MM.1S (cell line): ENCODE results near the gene ZSCAN25.
"Not testable (repeated sequence)": the region's sequence is repeated elsewhere in the genome, so short reads cannot be mapped to it uniquely, and the experiment has no call there.

Source experiments
- DNase-seq: peaks from one replicate; pipeline ENCODE4 v3.0.0-alpha.2; 2015
- H2AFZ ChIP-seq: fragments of 300-600 bp; sonication (generic); 2 replicates; pipeline ENCODE4 v1.6.0; 2016; ENCODE audit warnings: antibody characterized with exemption, low read length
- H3F3A ChIP-seq: fragments of 300-600 bp; sonication (generic); 2 replicates; pipeline ENCODE4 v1.6.1; 2016; ENCODE audit warnings: mild to moderate bottlenecking, antibody characterized with exemption, low read length, moderate library complexity, mixed read lengths; ENCODE audit not compliant: insufficient read depth
- H3K27ac ChIP-seq: fragments of 300-600 bp; sonication (generic); 2 replicates; pipeline ENCODE4 v1.5.1; 2016; ENCODE audit warnings: mild to moderate bottlenecking, low read length
- H3K27me3 ChIP-seq: fragments of 300-600 bp; sonication (generic); replicated peaks from 2 replicates; pipeline ENCODE4 v1.6.0; 2016; ENCODE audit warnings: low read length; ENCODE audit not compliant: insufficient read depth
- H3K36me3 ChIP-seq: fragments of 300-600 bp; sonication (generic); replicated peaks from 2 replicates; pipeline ENCODE4 v1.6.1; 2016; ENCODE audit warnings: mild to moderate bottlenecking, low read length, mixed read lengths; ENCODE audit not compliant: insufficient read depth
- H3K4me1 ChIP-seq: fragments of 300-600 bp; sonication (generic); 2 replicates; pipeline ENCODE4 v1.6.1; 2016; ENCODE audit warnings: low read length, mixed read lengths
- H3K4me2 ChIP-seq: fragments of 300-600 bp; sonication (generic); 2 replicates; pipeline ENCODE4 v1.6.0; 2016; ENCODE audit warnings: low read depth, low read length
- H3K4me3 ChIP-seq: fragments of 300-600 bp; sonication (generic); 2 replicates; pipeline ENCODE4 v1.5.1; 2016; ENCODE audit warnings: low read length, mixed read lengths
- H3K79me2 ChIP-seq: fragments of 300-600 bp; sonication (generic); 2 replicates; pipeline ENCODE4 v1.6.1; 2016; ENCODE audit warnings: mixed run types, low read length, mixed read lengths
- H3K9ac ChIP-seq: fragments of 300-600 bp; sonication (generic); 2 replicates; pipeline ENCODE4 v1.6.1; 2016; ENCODE audit warnings: low read length, mixed read lengths
- H3K9me2 ChIP-seq: fragments of 300-600 bp; sonication (generic); replicated peaks from 2 replicates; pipeline ENCODE4 v1.6.1; 2016; ENCODE audit warnings: mild to moderate bottlenecking, low read length, mixed read lengths; ENCODE audit not compliant: insufficient read depth
- H3K9me3 ChIP-seq: fragments of 300-600 bp; sonication (generic); replicated peaks from 2 replicates; pipeline ENCODE4 v1.6.1; 2016; ENCODE audit warnings: mild to moderate bottlenecking, low read length, mixed read lengths; ENCODE audit not compliant: insufficient read depth
- H4K20me1 ChIP-seq: fragments of 300-600 bp; sonication (generic); 2 replicates; pipeline ENCODE4 v1.6.1; 2016; ENCODE audit warnings: mild to moderate bottlenecking, low read length, moderate library complexity, mixed read lengths; ENCODE audit not compliant: insufficient read depth
- EZH2 ChIP-seq: fragments of 300-600 bp; sonication (generic); optimal IDR thresholded peaks from 2 replicates; pipeline ENCODE3; 2017; ENCODE audit warnings: low read depth, mild to moderate bottlenecking, antibody characterized with exemption, low read length, mixed read lengths
- EZH2phosphoT487 ChIP-seq: fragments of 300-600 bp; sonication (generic); IDR thresholded peaks from 2 replicates; pipeline ENCODE4 v1.6.1; 2018; ENCODE audit warnings: antibody characterized with exemption, low read length
- TF ChIP-seq, protein P1 (sequence below): fragments of 300-600 bp; sonication (generic); IDR thresholded peaks from 2 replicates; pipeline ENCODE4 v1.5.1; 2016; ENCODE audit warnings: antibody characterized with exemption, low read length, mixed read lengths

ZSCAN25 gene

DNA sequence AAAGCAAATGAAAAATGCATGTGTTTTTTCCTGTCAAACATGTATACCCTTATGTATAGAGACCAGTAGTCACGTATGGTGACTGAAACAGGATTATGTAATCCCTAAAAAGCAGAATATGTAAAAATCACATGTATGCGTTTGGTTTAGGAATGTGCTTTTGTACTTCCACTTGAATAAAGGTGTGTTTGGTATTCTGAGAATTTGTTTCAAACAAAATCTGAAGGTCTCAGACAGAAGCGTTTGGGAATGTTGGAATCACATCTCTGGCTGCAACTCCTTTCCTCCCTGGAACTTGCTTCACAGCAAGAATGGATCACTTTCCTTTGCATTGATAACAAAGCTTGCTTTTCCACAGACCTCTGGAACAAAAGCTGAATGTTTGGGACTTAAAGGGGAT, 40.5 kb upstream of the ZSCAN25 start:
- Histone ChIP-seq H3K4me1 (peaks cover 30% of the 10 kb centered on the region), H3F3A (peaks cover 33% of the 10 kb centered on the region), H3K4me2 (no peak overlapping the region), H2AFZ (no peak overlapping the region), H3K36me3 (no peaks in the 10 kb centered on the region), H3K9me3 (no peaks in the 10 kb centered on the region), H3K9ac (no peak overlapping the region), H3K4me3 (no peak overlapping the region), H4K20me1 (no peaks in the 10 kb centered on the region), H3K9me2 (no peaks in the 10 kb centered on the region), H3K79me2 (no peaks in the 10 kb centered on the region), H3K27ac (no peak overlapping the region), H3K27me3 (no peaks in the 10 kb centered on the region)
- no peak for DNase-seq
- TF ChIP-seq, protein P1, sequence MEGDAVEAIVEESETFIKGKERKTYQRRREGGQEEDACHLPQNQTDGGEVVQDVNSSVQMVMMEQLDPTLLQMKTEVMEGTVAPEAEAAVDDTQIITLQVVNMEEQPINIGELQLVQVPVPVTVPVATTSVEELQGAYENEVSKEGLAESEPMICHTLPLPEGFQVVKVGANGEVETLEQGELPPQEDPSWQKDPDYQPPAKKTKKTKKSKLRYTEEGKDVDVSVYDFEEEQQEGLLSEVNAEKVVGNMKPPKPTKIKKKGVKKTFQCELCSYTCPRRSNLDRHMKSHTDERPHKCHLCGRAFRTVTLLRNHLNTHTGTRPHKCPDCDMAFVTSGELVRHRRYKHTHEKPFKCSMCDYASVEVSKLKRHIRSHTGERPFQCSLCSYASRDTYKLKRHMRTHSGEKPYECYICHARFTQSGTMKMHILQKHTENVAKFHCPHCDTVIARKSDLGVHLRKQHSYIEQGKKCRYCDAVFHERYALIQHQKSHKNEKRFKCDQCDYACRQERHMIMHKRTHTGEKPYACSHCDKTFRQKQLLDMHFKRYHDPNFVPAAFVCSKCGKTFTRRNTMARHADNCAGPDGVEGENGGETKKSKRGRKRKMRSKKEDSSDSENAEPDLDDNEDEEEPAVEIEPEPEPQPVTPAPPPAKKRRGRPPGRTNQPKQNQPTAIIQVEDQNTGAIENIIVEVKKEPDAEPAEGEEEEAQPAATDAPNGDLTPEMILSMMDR = no peak
- TF ChIP-seq EZH2 (no peak), EZH2phosphoT487 (no peak)

DNA sequence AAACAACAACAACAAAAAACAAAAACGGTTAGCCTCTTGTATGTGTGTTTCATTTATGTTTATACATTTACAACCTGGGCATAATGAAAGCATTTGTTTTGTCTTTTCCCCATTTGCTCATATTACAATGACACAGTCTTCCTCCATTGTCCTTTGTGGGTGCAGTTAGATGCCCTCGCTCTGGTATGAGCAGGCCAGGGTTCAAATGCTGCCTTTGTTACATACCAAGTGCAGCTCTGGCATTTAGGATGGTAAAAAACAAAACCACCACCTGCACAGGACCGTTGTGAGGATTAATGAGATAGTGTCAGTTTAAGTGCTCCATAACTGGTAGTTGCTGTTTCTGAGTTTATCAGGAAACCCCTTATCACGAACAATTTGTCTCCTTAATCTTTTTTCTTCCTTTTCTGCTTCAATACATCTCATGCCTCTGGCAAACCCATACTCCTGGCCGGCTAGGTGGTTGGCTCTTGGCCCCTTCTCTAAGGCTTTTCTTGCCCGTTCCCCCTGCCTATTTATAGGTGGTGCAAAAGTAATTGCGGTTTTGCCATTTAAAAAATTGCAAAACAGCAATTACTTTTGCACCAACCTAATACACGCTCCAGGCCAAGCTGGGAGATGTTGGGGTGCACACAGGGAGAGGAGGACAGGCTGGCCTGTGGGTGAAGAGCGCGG, 37.3 kb upstream of the ZSCAN25 start:
- Histone ChIP-seq H3K27me3 (no peaks in the 10 kb centered on the region), H3K9me3 (no peaks in the 10 kb centered on the region), H3K36me3 (no peaks in the 10 kb centered on the region), H4K20me1 (no peaks in the 10 kb centered on the region), H2AFZ (peak overlapping the region; percentile 82), H3F3A (peaks cover 33% of the 10 kb centered on the region), H3K27ac (peak overlapping the region; percentile 86), H3K4me2 (peak overlapping the region; percentile 100), H3K79me2 (no peaks in the 10 kb centered on the region), H3K4me1 (peaks cover 30% of the 10 kb centered on the region), H3K9me2 (no peaks in the 10 kb centered on the region), H3K4me3 (peak overlapping the region; percentile 73), H3K9ac (peak overlapping the region; percentile 78)
- TF ChIP-seq, protein P1 = no peak
- TF ChIP-seq EZH2 (no peak), EZH2phosphoT487 (no peak)
- peak; percentile 54 for DNase-seq

DNA sequence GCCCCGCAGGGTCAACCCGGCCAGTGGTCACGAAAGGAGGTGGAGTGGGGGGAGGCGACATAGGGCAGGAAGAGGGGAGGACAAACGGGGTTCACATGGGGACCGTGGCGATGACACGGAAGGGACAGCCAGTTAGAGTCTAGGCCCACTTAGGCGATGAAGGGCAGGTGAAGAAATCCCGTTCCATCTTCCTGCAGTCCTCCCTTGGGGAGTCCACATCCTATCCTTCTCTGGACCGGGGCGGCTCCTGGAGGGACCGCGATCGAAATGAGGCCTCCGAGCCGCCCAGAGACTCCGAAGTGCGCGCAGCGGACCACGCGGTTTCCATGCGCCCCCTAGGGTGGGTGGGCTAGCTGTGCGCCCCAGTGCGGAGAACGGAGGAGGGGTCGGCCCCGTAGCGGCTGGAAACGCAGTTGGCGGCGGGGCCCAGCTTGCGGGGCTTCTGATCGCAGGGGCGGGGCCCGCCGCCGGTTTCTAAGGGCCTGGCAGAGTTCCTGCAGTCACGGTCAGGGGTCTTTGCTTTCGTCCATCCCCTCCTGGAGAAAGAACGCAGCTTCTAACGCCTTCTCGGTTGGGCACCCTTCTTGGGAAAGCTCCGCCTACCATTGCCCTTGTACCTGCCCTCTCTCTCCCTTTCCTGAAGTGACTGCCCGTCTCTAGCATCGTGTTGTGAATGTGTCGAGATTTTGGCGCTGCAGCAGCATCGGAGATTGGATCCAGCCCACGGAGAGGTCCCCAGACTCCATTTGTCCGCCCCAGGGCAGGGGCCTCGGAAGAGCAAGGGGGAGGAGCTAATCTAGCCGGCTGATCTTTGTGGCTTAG, 36.6 kb upstream of the ZSCAN25 start:
- H3K9me3 ChIP-seq = no peaks in the 10 kb centered on the region
- DNase-seq = peak; percentile 67
- peak overlapping the region; percentile 82 for H2AFZ ChIP-seq
- H3K79me2 ChIP-seq = no peaks in the 10 kb centered on the region
- H3K36me3 ChIP-seq = no peaks in the 10 kb centered on the region
- TF ChIP-seq, protein P1 = peak; percentile 52
- TF ChIP-seq EZH2 = no peak
- no peaks in the 10 kb centered on the region for H4K20me1 ChIP-seq
- peaks cover 30% of the 10 kb centered on the region for H3K4me1 ChIP-seq
- peak overlapping the region; percentile 73 for H3K4me3 ChIP-seq
- peaks cover 33% of the 10 kb centered on the region for H3F3A ChIP-seq
- H3K27me3 ChIP-seq = no peaks in the 10 kb centered on the region
- no peaks in the 10 kb centered on the region for H3K9me2 ChIP-seq
- H3K9ac ChIP-seq = peak overlapping the region; percentile 78
- peak overlapping the region; percentile 100 for H3K4me2 ChIP-seq
- peak overlapping the region; percentile 86 for H3K27ac ChIP-seq

DNA sequence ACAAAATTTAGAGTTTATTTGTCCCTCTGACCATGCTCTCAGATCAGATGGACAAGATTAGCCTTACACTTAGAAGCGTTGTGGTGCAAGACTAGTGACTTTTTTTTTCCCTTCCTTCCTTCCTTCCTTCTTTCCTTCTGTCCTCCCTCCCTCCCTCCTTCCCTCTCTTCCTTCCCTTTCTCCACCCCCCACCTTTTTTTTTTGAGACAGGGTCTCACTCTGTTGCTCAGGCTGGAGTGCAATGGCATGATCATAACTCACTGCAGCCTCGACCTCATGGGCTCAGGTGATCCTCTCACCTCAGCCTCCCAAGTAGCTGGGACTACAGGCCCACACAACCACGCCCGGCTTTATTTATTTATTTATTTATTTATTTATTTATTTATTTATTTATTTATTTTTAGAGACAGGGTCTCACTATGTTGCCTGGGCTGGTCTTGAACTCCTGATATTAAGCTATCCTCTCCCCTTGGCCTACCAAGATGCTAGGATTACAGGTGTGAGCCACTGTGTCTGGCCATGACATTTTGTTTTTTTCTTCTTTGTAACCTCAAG, 35.9 kb upstream of the ZSCAN25 start:
- H3K4me3 ChIP-seq = peak overlapping the region; percentile 73

More for the DNA sequence above, 35.9 kb upstream of the ZSCAN25 start:
- peaks cover 30% of the 10 kb centered on the region for H3K4me1 ChIP-seq
- H3K79me2 ChIP-seq, H3K9me3 ChIP-seq, H3K36me3 ChIP-seq, H3K27me3 ChIP-seq, H4K20me1 ChIP-seq, H3K9me2 ChIP-seq, DNase-seq: not testable (repeated sequence)
- peak overlapping the region; percentile 86; the same call in 1 of the 2 replicates for H3K27ac ChIP-seq
- peak overlapping the region; percentile 100 for H3K4me2 ChIP-seq
- peak overlapping the region; percentile 78 for H3K9ac ChIP-seq
- peak overlapping the region; percentile 82 for H2AFZ ChIP-seq
- H3F3A ChIP-seq = peaks cover 33% of the 10 kb centered on the region
